Effector memory CD4-positive, alpha-beta T cell (primary cell): ENCODE data around the gene RXRG.

ENCODE experiments used
- DNase-seq, 3 donors: peaks; one replicate each; pipeline ENCODE4 v3.0.0-alpha.2; 2020
- H3K27ac ChIP-seq: 2 replicates; pipeline ENCODE4 v1.7.0; 2013; ENCODE audit warnings: mild to moderate bottlenecking, low read length, moderate library complexity; ENCODE audit not compliant: insufficient read depth, poor library complexity, severe bottlenecking
- H3K27me3 ChIP-seq: replicated peaks from 2 replicates; pipeline ENCODE4 v1.7.0; 2013; ENCODE audit warnings: mild to moderate bottlenecking, low read length; ENCODE audit not compliant: insufficient read depth, control insufficient read depth, poor library complexity, severe bottlenecking
- H3K36me3 ChIP-seq: 2 replicates; pipeline ENCODE4 v1.7.0; 2013; ENCODE audit warnings: mild to moderate bottlenecking, low read length, moderate library complexity; ENCODE audit not compliant: control insufficient read depth, insufficient read depth
- H3K4me1 ChIP-seq: 2 replicates; pipeline ENCODE4 v1.7.0; 2013; ENCODE audit warnings: low read length, mild to moderate bottlenecking; ENCODE audit not compliant: control insufficient read depth, insufficient read depth, poor library complexity, severe bottlenecking
- H3K4me3 ChIP-seq: 2 replicates; pipeline ENCODE4 v1.7.0; 2013; ENCODE audit warnings: low read length, low read depth, mild to moderate bottlenecking; ENCODE audit not compliant: insufficient read depth, poor library complexity, severe bottlenecking
- H3K9me3 ChIP-seq: 2 replicates; pipeline ENCODE4 v1.7.0; 2013; ENCODE audit warnings: mild to moderate bottlenecking, low read length, moderate library complexity; ENCODE audit not compliant: control insufficient read depth

Gene RXRG

DNA sequence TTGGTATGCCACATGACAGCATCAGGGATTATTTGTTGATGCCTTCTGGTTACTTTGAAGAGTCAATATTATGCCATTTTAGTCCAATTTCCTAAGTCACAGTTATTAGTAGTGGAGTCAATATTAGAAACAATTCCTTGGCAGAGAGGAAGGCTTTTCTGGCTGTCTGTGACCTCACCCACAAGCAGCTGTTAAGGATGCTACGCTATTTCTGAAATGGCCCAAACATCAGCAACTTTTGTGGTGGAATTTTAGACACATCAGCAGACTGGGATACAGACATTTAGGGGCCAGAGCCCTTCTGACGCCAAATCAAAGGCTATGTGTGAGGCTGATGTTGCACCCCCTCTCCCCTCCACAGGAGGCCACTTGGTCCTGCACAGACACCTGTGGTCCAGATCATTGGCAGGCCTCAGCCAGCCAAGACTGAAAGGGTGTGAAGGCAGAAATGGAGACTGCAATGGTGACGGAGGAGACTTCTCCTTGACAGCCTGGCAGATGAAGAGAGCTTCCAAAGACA lies 9.2 kb upstream of the RXRG start:
- H3K27me3 ChIP-seq, result no peaks in the 10 kb centered on the region
- no peaks in the 10 kb centered on the region for H3K4me1 ChIP-seq
- no peaks in the 10 kb centered on the region for H3K9me3 ChIP-seq
- H3K4me3 ChIP-seq, result no peak overlapping the region
- H3K36me3 ChIP-seq, result no peaks in the 10 kb centered on the region
- no peak overlapping the region for H3K27ac ChIP-seq
- no peak for DNase-seq

DNA sequence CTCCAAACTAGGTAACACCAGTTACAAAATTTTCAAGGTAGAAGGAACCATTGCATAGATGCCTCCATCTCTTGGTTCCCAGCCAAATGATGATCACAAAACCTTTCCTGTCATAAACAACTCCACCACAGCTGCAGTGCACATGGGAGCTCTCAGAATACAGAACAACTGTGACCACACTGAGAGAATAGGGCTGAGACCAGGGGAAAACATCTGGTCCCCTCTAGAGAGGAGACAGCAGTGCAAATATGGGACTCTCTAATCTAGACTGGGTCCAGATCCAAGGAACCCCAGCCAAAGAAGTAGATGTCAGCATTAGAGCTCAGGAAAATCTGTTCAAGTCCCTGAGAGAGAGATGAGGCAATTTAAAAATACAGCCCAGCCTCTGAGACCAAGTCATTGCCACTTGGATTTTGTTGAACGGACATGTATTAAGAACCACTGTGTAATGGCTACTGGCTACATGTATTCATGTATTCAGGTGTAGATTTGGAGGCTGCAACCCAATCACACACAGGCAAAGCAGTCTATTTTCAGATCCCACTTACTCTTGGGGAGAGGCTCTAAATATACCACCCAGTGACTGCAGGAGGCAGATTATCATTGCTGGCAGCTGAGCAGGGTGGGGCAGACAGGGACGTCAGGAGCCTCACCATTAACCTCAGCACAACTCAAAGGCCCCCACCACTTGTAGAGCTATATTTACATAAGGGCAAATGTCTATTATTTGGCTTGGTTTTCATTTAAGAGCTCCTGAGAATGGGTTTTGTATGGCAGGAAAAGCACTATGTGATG lies 7.6 kb upstream of the RXRG start:
- no peaks in the 10 kb centered on the region for H3K4me1 ChIP-seq
- no peaks in the 10 kb centered on the region for H3K27me3 ChIP-seq
- H3K9me3 ChIP-seq, result no peaks in the 10 kb centered on the region
- H3K36me3 ChIP-seq, result no peaks in the 10 kb centered on the region
- H3K27ac ChIP-seq, result no peak overlapping the region
- no peak for DNase-seq
- no peak overlapping the region for H3K4me3 ChIP-seq

DNA sequence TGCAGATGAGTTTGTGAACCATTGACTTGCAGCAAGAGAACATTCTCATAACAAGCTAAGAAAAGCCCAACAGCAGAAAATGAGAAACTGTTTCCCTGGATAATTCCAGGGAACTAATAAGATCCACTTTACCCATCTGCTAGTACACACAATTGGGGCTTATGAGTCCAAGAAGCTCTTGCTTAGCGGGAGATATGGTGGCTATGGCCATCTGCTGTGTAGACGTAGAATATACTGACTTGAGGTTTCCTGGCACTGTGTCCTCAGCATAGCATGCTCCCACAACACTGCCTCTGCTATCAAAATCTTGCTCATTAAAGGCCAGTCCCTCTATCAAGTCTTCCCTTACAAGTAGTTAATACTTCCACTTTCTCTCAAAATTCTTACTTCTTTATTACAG lies 6.8 kb upstream of the RXRG start:
- H3K36me3 ChIP-seq, result no peaks in the 10 kb centered on the region
- no peaks in the 10 kb centered on the region for H3K27me3 ChIP-seq
- DNase-seq, result no peak
- no peak overlapping the region for H3K27ac ChIP-seq
- no peaks in the 10 kb centered on the region for H3K9me3 ChIP-seq
- no peak overlapping the region for H3K4me3 ChIP-seq
- H3K4me1 ChIP-seq, result no peaks in the 10 kb centered on the region

DNA sequence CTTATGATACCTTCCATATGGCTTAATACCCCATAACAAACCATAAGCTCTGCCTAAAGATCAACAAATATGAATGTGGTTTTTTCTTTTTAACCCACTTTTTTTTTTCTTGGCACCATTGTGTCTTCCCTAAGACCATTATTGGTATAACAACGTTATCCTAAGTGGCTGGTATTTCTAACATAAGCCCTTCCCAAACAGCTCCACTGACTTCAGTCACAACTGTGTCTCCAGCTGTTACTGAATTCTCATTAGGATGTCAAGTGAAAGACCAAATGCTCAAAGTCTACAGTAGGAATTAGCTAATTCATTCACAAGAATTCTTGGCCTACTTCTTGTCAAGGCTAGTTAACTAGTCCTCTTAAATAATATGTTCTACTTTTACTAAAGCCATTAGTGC lies 4.2 kb upstream of the RXRG start:
- no peak for DNase-seq
- Histone ChIP-seq H3K27me3 (peaks cover 20% of the 10 kb centered on the region), H3K27ac (no peak overlapping the region), H3K9me3 (no peaks in the 10 kb centered on the region), H3K4me3 (no peak overlapping the region), H3K4me1 (peaks cover 4% of the 10 kb centered on the region), H3K36me3 (no peaks in the 10 kb centered on the region)

DNA sequence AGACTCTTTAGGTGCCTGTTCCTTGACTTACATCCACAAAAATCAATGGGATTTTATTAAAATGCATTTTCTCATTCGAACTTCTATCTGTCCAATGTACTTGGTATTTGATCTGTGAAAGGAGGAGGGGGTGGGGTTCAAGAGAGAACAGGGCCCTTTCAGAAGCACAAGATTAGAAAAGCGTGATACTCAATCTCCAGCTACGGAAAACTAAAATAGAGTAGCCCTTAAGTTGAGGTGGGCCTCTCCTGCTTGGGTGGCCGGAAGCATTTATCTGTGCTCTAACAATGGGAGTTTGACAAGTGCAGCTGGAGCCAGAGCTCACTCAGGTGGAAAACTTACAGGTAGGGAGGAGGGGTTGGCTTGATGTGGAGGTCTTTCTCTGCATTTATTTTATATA lies 462 bp upstream of the RXRG start:
- no peak for DNase-seq
- no peak overlapping the region for H3K27ac ChIP-seq
- H3K4me3 ChIP-seq, result peak overlapping the region; percentile 20
- no peaks in the 10 kb centered on the region for H3K9me3 ChIP-seq
- H3K4me1 ChIP-seq, result peaks cover 4% of the 10 kb centered on the region
- H3K27me3 ChIP-seq, result peaks cover 22% of the 10 kb centered on the region
- H3K36me3 ChIP-seq, result no peaks in the 10 kb centered on the region

DNA sequence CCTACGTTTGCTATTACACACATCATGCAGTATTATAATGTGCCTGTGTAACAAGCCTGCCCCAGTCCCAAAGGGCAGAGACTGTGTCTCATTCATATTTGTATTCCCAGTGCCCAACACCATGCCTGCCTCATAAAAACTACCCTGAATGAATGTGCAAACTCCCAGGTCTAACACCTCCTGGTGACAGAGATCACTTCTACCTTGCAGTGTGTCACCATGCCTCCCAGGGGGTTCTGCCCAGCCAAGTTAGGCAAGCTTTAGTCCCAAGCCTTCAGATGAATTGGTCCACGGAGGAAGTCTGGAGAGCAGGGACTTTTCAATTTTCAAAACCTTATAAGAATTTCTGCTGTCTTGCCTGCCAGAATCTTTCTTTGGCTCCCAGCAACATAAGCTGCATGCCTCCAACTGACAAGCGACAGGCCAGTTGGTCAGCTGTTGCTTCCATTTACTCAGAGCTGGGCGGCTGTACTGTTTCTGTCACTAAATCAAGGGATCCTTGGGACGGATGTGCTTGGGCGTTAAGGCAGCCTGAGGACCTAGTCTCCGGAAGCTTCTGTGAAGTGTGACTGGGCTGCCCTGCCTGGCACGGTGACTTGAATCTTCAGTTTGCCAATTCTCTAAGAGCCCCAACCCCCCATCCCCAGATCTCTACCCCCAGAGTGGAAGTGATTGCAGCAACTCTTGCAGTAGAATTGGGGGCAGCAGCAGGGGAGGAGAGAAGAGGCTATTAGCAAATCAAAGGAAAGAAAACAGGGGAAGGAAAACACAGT lies 1.2 kb downstream of the RXRG start:
- DNase-seq, result no peak
- no peak overlapping the region for H3K27ac ChIP-seq
- H3K4me1 ChIP-seq, result peaks cover 4% of the 10 kb centered on the region
- H3K9me3 ChIP-seq, result no peaks in the 10 kb centered on the region
- H3K36me3 ChIP-seq, result no peaks in the 10 kb centered on the region
- no peak overlapping the region for H3K4me3 ChIP-seq
- peaks cover 22% of the 10 kb centered on the region for H3K27me3 ChIP-seq

DNA sequence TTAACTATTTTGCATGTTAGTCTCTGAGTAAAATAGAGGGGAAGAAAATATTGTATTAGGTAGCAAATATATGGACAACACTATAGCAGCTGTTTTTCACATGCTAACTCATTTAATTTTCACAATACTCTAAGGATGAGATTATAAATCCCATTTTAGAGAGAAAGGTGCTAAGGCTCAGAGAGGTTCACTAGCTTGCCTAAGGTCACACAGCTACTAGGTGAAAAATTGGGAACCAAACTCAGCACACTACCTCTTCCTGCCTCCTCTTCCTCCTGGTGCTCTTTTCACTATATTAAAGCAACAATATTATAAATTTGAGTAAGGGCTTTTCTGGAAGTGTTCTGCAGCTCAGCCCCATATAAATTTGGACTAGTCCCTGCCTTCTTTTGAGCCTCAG lies 2.3 kb downstream of the RXRG start:
- no peaks in the 10 kb centered on the region for H3K36me3 ChIP-seq
- peaks cover 22% of the 10 kb centered on the region for H3K27me3 ChIP-seq
- no peak overlapping the region for H3K4me3 ChIP-seq

DNA sequence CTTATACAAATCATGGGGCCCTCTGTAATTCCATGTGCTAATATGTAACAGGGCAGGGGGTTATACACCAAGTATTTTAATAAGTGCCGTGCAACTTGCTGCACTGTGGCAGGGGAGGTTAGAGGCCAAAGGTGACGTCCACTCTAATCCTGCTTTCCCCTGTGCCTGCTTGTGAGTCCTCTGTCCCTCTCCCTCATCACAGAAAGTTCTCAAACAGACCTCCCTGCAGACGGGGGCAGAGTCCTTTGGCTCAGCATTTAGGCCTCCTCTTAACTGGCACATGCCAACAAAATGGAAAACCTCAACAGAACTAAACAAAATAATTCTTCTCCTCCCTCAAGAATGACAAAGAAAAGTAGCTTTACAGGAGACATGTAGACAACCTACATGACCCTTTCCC lies 2.9 kb downstream of the RXRG start:
- Histone ChIP-seq H3K27me3 (peaks cover 22% of the 10 kb centered on the region), H3K9me3 (no peaks in the 10 kb centered on the region), H3K4me3 (no peak overlapping the region), H3K27ac (no peak overlapping the region), H3K4me1 (peaks cover 4% of the 10 kb centered on the region), H3K36me3 (no peaks in the 10 kb centered on the region)
- DNase-seq, result no peak

More for the DNA sequence above, 2.3 kb downstream of the RXRG start:
- DNase-seq, result no peak
- H3K9me3 ChIP-seq, result no peaks in the 10 kb centered on the region
- peaks cover 4% of the 10 kb centered on the region for H3K4me1 ChIP-seq
- H3K27ac ChIP-seq, result no peak overlapping the region

DNA sequence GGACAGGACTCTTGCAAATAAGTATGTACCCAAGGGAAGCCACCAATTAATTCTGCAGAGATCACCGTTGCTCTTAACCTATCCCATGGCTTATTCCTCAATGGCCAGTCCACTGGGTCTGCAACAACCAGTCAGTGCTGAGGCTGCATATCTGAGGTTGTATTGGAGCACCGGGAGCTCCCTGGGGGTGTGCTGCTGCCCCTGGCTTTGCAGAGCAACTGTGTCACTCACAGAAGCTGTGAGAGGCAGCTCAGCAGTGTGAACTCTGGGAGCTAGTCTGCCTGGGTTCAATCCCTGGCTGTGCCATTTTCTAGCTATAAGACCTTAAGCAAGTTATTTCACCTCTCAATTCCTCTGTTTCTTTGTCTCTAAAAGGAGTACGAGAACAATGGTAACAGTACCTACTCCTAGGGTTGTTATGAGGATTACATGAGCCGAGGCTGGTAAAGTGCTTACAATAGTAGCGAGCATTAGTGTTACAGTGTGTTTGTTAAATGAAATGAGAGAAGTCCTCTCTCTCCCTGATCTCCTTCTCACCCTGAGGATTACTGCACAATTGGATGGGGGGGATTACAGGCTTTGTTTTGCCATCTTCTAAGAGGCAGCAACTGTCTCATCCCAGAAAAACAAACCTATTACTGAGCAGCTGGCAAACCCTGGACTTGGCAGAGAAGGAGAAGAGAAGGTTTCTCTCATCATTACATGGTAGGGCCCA lies 3.6 kb downstream of the RXRG start:
- Histone ChIP-seq H3K36me3 (no peaks in the 10 kb centered on the region), H3K4me3 (no peak overlapping the region), H3K27ac (no peak overlapping the region), H3K9me3 (no peaks in the 10 kb centered on the region), H3K4me1 (peaks cover 4% of the 10 kb centered on the region), H3K27me3 (peaks cover 19% of the 10 kb centered on the region)
- DNase-seq, result no peak
